NCI-H1048 (cell line): ENCODE measurements around the gene TRIM65.
A peak's percentile ranks its signal among the peaks of the same experiment; 100 is the strongest.
"Not testable (repeated sequence)": the region's sequence is repeated elsewhere in the genome, so short reads cannot be mapped to it uniquely, and the experiment has no call there.

Experiments
- DNase-seq: peaks from one replicate; lab custom pipeline; 2025; lab: John Stamatoyannopoulos, UW

Gene TRIM65

DNA sequence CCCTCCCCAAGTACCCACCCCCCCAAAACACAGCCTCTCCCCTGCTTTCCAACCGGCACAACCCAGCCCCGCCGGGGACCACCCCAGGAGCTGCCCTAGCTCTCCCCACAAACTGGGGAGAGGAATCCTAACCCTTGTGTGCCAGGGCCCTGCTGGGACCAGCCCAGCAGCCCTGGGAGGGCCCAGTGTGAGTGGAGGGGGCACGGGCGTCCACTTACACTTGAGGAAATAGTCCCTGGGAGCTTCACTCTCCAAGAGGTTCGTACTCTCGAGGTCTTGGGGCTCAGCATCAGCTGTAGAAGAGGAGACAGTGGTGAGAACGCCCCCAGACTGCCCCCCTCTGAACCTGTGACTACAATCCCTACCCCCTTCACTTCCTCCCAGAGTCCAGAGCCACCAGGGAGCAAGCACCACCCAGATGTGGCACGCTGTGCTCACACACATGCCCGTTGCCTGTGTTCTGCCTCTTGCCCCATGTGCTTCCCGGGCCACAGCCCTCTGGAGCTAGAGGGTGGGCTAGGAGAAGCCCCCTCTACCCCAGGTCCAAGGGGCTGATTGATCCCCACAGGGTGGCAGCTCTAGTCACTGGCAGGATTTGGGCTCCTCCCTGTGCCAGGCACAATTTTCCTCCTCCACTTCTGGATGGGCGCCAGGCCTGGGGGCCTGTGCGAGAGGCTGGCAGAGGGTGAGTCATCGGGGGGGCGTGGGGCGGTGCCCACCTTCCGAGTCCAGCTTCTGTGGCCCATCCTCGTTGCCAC, 21.4 kb downstream of the TRIM65 start:
- no peak for DNase-seq

DNA sequence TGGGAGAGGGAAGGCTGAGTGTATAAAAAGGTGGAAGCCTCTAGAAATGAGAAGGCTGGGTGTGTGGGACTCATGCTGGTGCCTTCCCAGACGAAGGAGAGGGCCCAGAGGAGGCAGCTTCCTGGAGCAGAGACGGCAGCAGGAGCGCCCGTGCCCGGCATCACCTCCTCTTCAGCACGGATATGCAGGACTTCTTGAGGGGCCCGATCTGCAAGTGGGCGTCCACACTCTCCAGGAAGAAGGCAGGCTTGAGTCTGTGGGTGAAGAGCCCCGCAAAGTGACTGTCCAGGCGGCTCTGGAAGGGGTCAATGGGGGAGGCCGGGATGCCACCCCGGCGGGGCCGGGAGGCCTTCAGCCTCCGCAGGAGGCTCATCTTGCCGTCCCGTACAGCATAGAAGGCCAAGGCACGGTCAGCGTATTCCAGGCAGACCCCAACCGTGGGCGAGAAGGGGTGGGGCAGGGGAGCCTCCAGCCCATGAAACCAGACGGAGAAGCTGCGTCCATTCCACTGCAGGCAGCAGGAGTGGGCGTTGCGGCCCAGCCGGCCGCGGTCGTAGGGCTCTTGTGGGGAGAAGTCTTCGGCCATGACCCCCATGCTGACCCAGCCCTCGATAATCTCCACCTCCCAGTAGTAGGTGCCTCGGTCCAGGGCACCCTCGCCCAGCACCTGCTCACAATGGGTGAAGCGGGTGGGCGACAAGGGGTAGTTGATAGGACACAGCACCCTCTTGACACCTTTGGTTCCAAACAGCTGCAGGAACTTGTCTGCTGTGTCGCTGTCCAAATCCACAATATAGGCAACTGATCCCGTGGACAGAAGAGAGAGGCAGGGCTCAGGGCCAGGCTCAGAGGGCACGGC, 22.2 kb downstream of the TRIM65 start:
- DNase-seq: no peak

DNA sequence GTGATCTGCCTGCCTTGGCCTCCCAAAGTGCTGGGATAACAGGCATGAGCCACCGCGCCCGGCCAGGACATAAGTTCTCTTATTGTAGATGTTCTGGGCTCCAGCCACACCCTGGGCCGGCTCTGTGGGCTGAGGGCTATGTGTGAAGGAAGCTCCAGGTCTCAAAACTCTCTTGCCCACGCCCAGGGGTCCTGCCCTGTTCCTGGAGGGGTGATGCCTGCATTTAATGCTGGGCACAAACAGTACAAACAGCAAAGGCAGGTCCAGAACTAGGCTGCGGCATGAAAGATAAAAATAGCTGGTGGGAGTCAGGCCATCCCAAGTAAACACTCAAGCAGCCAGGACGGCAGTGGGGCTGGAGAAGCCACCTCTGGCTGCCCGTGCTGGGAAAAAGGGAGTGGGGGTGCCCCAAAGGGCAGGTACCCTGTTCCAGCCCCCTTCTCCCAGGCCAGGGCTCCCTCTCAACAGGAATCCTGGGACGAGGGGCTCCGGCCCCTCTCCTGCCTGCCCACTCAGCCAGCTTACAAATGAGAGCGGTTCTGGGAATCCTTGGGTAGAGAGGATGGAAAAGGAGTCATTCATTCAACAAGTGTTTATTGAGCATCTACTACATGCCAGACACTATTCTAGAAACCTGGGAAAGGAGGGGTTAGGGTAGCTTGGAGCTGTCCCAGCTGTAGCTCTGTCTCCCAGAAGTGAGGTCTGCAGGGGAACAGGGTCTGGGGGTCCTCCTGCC, 23.0 kb downstream of the TRIM65 start:
- no peak for DNase-seq

DNA sequence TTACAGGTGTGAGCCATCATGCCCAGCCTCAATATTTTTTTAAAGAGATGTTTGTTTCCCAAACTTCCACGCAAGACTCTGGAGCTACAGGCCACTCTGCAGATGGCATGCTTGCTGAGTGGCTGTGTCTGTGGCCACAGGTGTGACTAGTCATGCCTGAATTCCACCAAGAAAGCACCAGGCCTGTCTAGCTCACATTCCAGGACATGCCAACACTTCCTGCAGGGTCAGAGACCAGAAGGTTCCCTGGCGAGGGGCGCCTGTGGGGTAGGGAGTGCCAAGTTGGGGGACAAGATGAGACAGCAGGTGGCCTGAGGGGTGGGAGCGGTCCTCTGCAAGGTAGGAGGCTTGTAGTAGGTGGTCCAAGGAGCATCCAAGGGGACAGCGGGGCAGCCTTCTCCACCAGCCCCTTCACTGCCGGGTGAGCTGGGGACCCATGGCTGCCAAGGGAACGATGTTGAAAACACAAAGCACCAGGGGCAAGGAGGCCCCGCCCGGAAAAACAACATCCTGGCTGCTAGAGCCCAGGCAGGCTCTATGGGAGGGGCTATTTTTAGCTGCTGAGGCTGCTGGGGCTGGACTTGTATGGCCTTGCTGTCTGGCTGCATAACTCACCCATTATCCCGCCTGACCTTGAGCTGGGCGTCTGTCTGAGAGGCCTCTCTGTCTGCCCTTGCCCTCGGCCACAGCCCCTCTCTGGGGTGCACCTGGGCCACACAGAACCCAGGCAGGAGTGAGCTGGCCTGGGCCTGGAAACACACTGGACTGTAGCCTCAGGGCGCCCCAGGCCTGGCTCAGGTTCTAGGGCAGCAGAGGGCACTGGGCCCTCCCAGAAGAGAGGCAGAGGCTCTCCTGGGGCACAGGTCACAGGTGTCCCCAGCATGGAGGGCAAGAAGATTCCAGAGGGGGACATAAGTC, 24.1 kb downstream of the TRIM65 start:
- no peak for DNase-seq

DNA sequence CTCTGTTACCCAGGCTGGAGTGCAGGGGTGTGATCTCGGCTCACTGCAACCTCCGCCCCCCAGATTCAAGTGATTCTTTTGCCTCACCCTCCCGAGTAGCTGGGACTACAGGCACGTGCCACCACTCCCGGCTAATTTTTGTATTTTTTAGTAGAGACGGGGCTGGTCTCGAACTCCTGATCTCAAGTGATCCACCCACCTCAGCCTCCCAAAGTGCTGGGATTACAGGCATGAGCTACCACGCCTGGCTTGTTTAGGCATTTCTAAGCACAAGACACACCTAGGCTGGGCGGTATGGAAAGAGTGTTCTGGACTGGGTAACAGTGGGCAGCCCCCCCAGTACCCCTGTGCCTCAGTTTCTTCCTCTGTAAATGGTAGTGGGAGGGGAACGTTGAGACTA, 26.5 kb downstream of the TRIM65 start:
- not testable (repeated sequence) for DNase-seq

DNA sequence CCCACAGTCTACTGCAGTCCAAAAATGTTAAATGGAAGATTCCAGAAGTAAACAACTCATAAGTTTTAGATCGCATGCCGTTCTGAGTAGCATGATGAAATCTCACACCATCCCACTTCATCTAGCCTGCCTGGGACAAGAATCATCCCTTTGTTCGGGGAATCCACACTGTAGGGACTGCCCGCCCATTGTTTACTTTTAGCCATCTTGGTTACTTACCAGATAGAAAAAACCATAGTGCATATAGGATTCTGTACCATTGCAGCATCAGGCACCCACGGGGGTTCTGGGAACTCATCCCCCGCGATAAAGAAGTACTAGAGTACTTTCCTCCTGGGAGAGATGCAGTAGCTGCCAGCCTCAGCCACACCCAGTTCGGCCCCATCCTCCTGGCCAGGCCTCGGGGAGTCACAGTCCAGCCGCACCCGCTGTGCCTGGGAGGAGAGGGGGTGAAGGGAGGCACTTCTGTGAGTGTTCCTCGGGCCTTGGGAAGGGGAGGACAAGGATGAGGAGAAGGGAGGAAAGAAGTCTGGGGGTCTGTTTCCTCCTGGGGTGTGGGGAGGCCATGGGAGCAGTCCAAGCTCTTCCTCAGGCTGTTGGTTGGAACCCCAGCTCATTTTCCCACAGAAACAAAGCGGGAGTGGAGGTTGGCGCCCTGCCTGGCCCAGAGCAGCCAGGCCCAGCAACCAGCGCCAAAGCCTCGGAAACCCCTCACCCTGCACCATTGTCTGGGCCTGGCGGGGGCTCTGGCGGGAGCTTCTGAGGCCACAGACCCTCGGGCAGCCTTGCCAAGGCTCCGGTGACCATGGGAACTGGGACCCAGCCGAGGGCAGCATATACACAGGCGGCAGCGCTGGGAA, 27.2 kb downstream of the TRIM65 start:
- no peak for DNase-seq

DNA sequence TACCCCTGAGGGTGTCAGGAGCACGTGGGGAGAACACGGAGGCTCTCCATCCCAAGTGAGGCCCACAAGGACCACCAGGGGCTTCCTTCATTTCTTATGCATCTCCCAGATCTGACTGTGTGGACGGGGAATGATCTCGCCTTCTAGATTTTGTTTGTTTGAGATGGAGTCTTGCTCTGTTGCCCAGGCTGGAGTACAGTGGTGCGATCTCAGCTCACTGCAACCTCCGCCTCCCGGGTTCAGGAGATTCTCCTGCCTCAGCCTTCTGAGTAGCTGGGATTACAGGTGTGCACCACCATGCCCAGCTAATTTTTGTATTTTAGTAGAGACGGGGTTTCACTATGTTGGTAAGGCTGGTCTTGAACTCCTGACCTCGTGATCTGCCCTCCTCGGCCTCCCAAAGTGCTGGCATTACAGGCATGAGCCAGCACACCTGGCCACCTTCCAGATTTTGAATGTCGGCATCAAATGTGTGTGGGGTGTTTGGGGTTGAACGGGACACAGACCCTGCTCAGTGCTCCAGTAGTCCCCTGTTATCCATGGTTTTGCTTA, 27.9 kb downstream of the TRIM65 start:
- not testable (repeated sequence) for DNase-seq

DNA sequence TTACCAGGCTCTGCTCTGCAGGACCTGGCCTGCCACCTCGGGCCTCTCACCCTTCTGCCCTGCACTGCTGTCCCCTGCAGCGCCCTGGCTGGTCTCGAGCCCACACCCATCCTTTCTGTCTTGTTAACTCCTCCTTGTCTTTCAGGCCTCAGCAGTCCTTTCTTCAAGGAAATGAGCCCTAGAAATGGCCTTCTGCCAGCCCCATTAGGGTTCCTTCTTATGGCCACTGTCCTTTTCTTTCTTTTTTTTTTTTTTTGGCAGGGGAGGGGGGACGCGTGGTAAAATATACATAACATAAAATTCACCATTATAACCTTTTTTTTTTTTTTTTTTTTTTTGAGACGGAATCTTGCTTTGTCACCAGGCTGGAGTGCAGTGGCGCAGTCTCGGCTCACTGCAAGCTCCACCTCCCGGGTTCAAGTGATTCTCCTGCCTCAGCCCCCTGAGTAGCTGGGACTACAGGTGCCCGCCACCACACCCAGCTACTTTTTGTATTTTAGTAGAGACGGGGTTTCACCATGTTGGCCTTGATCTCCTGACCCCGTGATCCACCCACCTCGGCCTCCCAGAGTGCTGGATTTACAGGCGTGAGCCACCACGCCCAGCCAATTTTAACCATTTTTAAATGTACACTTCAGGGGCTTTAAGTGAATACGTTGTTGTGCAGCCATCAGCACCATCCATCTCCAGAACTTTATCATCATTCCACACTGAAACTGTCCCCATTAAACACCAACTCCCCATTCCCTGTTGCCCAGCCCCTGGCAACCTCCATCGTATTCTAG, 31.2 kb downstream of the TRIM65 start:
- not testable (repeated sequence) for DNase-seq

DNA sequence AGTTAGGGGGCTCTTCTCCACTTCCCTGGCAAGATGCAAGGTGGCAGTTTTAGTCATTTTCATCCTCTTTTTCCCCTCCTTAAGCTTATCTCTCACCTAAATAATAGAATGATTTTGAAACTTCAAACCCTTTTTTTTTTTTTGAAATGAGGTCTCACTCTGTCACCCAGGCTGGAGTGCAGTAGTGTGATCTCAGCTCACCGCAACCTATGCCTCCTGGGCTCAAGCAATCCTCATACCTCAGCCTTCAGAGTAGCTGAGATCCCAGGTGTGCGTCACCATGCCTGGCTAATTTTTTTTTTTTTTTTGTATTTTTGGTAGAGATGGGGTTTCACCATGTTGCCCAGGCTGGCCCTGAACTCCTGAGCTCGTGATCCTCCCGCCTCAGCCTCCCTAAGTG, 31.9 kb downstream of the TRIM65 start:
- DNase-seq: not testable (repeated sequence)

DNA sequence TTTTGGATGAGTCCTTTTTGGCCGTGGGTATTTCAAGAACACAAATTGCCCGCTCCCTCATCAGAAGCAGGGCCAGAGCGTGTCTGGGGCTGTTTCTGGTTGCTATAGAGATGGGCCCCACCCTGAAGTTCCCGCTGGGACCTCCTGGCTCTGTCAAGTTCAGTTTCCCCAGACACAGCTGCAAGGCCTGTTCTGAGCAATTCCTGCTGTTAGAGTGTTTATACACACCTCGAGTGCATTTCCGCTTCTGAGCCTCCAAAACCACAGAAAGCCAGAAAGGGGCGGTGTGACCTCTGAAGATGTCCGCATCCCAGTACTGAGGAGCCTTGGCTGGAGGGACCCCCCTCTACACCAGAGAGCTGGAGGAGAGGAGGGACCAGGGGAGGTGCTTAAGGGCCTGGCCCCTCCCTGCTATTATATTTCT, 32.3 kb downstream of the TRIM65 start:
- DNase-seq: no peak

DNA sequence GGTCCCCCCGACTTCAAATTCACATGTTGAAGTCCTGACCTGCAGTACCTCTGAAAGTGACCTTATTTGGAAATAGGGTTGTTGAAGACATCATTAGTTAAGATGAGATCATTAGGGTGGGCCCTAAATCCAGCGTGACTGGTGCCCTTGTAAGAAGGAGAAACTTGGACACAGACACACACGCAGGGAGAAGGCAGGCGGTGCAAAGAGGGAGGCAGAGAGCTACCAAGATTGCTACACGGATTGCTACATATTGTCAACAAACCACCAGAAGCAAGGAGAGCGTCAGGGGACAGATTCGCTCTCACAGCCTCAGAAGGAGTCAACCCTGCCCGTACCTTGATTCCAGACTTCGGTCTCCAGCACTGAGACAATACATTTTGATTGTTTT, 34.8 kb downstream of the TRIM65 start:
- DNase-seq: no peak

DNA sequence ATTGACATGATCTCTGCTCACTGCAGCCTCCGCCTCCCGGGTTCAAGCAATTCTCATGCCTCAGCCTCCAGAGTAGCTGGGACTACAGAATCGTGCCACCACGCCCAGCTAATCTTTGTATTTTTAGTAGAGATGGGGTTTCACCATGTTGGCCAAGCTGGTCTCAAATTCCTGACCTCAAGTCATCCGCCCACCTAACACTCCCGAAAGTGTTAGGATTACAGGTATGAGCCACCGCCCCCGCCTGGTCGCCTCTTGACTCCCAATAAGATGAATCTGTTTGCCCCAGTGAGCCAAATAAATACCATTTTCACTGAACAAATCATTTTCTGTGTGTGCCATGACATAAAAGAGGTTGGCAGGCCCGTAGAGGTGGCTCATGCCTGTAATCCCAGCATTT, 37.4 kb downstream of the TRIM65 start:
- not testable (repeated sequence) for DNase-seq

DNA sequence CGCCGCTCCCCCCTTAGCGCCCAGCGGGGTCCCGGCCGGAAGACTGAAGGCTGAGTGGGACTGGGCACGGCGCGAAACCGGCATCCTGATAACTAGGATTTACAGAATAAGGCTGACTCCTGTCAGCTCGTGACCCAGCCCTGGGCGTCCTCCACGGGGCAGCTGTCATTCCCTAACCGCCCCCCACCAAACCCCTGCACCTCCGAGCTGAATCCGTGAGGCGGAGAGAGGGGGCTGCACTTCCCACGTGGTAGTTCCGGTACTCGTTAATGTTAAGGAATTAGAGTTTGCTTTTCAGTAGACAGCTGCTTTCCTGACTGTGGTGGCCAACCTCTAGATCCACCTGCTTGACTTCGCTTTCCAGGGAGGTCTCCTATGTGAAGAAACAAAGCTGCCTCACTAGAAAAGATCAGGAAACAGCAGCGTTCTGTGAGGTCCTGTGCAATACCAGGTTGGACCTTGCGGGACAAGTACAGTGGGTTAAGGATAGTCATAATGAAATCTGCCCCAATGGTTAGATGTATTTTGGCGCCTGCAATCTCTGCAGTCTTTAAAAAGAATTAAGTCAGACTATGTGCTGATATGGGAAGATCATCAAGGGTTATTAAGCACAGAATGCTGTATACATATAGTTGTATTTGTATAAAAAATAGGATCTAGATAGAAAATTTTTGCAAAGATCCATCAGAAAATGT, 40.5 kb downstream of the TRIM65 start:
- DNase-seq: no peak

DNA sequence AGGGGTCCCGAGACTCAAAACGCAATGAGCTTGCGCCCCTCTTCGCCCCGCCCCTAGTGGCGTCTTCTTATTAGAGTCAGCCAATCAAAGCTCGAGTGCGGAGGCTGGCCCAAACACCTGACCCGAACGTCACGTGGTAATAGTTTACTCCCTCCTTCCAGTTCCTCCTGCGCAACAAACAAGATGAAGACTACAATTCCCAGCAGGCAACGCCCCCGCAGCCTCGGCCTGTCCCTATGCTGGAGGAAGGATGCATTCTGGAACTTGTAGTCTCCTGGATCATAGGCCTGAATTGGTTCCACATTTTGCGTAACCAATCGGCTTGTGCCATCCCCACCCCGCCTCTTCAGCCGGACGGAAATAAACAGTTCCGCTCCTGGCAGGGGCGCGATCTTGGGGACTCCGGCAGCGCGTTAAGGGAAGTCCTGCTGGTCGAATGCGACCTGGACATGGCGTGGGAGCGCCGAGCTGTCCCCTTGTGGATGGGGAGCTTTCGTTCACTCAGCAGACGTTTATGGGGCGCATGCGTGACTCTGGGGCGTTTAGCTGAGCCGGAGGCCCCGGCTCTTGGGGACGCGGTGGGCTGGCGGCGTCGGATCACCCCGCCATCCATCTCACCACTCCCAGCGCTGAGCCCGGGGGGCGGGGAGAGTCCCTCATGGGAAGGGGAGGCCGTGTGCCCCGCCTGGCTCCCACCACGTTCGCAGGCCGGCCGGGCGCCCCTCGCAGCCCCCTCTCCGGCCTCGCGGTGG, 41.3 kb downstream of the TRIM65 start, which contains the start of gene WBP2:
WBP2 (minus strand) TSS at position 26 of the 752 bp plus-strand sequence. CDS start 38 bp downstream, outside the sequence.
- peak; percentile 99 for DNase-seq

DNA sequence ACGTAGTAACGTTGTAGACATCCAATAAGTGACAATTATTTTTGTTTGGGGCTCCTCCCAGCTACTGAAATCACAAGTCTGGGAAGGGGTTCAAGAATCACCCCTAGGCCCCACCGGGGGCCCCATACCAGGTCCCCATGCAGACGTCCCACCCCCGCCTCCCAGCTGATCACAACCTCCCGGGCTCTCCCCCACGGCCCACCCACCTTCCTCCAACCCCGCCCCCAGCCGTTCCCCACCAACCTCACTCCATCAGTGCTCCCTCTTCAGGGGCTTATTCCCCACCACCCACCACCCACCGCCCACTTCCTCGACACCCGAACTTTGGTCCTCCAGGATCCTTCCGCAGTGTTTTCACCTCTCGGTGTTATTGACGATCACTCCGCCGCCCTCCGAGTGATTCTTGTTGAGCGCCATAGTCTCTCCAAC, 41.9 kb downstream of the TRIM65 start:
- no peak for DNase-seq

DNA sequence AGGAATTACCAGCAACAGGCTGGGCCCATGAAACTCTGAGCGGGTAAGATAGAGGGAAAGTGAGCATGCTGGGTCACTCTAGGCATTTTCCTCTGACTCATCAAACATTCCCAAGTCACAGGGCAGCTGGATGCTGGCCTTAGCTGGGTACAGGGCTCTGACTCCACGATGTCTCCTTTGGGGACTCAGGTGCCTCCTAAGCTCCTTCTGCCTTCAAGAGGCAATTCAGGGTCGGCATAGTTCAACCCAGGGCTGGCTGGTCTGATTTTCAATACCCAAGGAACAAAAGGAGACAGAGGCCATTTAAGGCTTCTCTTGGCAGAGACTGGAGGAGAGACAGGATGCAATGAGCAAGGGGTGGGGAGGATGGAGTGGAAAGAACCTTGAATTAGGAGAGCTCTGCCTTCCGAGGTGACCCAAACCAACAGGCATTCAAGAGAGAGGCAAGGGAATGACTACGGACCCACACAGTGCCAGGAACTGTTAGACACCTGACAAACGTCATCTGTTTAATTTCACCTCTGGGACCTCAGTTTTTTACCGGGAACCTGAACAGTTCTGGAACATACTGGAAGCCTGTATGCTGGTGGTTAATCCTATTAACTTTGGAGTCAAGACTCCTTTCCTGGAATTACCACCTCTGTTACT, 42.5 kb downstream of the TRIM65 start:
- DNase-seq: no peak

DNA sequence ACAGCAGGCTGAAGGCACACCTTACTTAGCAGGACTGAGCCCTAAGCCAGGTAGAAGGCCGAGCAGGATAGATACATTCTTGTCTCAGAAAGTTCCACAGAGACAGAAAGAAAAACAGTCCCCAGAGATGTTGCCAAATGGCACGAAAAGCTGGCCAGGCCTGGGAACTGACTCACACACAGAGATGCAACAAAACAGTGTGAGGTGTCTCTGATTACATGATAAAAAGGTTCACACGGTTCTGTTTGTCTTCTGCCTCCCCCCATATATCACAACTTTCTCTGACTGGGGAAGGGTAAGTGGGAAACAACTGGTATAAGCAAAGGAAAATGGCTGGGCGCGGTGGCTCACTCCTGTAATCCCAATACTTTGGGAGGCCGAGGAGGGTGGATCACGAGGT, 43.3 kb downstream of the TRIM65 start:
- no peak for DNase-seq

DNA sequence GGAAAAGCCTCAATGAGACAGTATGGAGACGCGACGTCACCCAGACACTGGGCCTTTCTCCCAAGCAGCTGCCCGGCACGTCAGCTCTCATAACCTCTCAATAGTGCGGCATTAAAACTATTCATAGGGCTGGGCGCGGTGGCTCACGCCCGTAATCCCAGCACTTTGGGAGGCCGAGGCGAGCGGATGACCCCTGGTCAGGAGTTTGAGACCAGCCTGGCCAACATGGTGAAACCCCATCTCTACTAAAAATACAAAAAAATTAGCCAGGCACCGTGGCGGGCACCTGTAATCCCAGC, 45.1 kb downstream of the TRIM65 start:
- not testable (repeated sequence) for DNase-seq
